ENCODE results near the gene ZFAND6.

DNA sequence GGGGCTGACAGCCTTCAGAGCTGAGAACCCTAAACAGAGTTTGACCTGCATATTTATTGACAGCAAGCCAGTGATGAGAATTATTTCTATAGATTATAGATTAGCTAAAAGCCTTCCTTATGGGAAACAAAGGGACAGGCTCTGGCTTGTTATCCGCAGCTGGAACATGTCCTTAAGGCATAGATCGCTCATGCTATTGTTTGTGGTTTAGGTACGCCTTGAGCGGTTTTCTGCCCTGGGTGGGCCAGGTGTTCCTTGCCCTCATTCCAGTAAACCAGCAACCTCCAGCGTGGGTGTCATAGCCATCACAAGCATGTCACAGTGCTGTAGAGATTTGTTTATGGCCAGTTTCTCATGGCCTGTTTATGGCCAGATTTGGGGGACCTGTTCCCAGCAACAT is 83.2 kb downstream of the ZFAND6 start:
- TF ChIP-seq, protein P1, sequence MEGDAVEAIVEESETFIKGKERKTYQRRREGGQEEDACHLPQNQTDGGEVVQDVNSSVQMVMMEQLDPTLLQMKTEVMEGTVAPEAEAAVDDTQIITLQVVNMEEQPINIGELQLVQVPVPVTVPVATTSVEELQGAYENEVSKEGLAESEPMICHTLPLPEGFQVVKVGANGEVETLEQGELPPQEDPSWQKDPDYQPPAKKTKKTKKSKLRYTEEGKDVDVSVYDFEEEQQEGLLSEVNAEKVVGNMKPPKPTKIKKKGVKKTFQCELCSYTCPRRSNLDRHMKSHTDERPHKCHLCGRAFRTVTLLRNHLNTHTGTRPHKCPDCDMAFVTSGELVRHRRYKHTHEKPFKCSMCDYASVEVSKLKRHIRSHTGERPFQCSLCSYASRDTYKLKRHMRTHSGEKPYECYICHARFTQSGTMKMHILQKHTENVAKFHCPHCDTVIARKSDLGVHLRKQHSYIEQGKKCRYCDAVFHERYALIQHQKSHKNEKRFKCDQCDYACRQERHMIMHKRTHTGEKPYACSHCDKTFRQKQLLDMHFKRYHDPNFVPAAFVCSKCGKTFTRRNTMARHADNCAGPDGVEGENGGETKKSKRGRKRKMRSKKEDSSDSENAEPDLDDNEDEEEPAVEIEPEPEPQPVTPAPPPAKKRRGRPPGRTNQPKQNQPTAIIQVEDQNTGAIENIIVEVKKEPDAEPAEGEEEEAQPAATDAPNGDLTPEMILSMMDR (IDR thresholded peaks at IDR 0.05): no peak
- no peak for TF ChIP-seq POLR2A (IDR thresholded peaks at IDR 0.05)

All from esophagus squamous epithelium (tissue), 4 donors.